GM23338 (cell line): ENCODE data around the gene CEP78. TPM values are rescaled to one million over a fixed set of nuclear protein-coding genes. Genes with fewer than 3 reads are reported as not detected.

Experiments
- ATAC-seq: fragments of 200-7000 bp; cut with Tn5 transposase; 3 replicates; pipeline ENCODE4 v1.9.1; 2020
- DNase-seq: peaks from one replicate; pipeline ENCODE4 v3.0.0-alpha.2; 2015; ENCODE audit warnings: low spot score
- H2AFZ ChIP-seq: fragments of 200-600 bp; sonication (generic); 2 replicates; pipeline ENCODE4 v1.8.0; 2016; ENCODE audit warnings: antibody characterized with exemption, mild to moderate bottlenecking, moderate library complexity
- H3F3A ChIP-seq: fragments of 200-600 bp; sonication (generic); replicated peaks from 2 replicates; pipeline ENCODE4 v1.8.0; 2017; ENCODE audit warnings: antibody characterized with exemption, mixed run types, low read depth
- H3K27ac ChIP-seq: fragments of 200-600 bp; sonication (generic); 2 replicates; pipeline ENCODE4 v1.6.1; 2016; ENCODE audit warnings: low read depth
- H3K27me3 ChIP-seq: fragments of 200-600 bp; sonication (generic); 2 replicates; pipeline ENCODE4 v1.8.0; 2016; ENCODE audit warnings: mild to moderate bottlenecking, mixed run types, moderate library complexity; ENCODE audit not compliant: insufficient read depth
- H3K36me3 ChIP-seq: fragments of 200-600 bp; sonication (generic); 2 replicates; pipeline ENCODE4 v1.8.0; 2016; ENCODE audit warnings: mild to moderate bottlenecking; ENCODE audit not compliant: insufficient read depth
- H3K4me1 ChIP-seq: fragments of 200-600 bp; sonication (generic); 2 replicates; pipeline ENCODE4 v1.8.0; 2016; ENCODE audit warnings: mild to moderate bottlenecking, moderate library complexity; ENCODE audit not compliant: insufficient read depth
- H3K4me2 ChIP-seq: fragments of 200-600 bp; sonication (generic); 2 replicates; pipeline ENCODE4 v1.7.1; 2017; ENCODE audit warnings: mixed run types
- H3K4me3 ChIP-seq: fragments of 200-600 bp; sonication (generic); 2 replicates; pipeline ENCODE4 v1.6.1; 2016; ENCODE audit warnings: mixed run types
- H3K79me2 ChIP-seq: fragments of 200-600 bp; sonication (generic); replicated peaks from 2 replicates; pipeline ENCODE4 v1.8.0; 2017; ENCODE audit warnings: mild to moderate bottlenecking; ENCODE audit not compliant: insufficient read depth
- H3K9me2 ChIP-seq: fragments of 200-600 bp; sonication (generic); 2 replicates; pipeline ENCODE4 v1.8.0; 2017; ENCODE audit not compliant: insufficient read depth
- H4K20me1 ChIP-seq: fragments of 200-600 bp; sonication (generic); replicated peaks from 2 replicates; pipeline ENCODE4 v1.8.0; 2017; ENCODE audit warnings: mild to moderate bottlenecking; ENCODE audit not compliant: insufficient read depth
- H3K27ac Mint-ChIP-seq: 2 replicates; pipeline ENCODE4 v1.8.0; 2020; ENCODE audit warnings: inconsistent platforms, mild to moderate bottlenecking, moderate library complexity, mixed read lengths
- H3K27me3 Mint-ChIP-seq: 3 replicates; pipeline ENCODE4 v1.8.0; 2022; ENCODE audit warnings: low read depth, mild to moderate bottlenecking, moderate library complexity, mixed read lengths, inconsistent platforms; ENCODE audit not compliant: insufficient read depth, poor library complexity
- H3K36me3 Mint-ChIP-seq: 3 replicates; pipeline ENCODE4 v1.8.0; 2021; ENCODE audit warnings: low read depth, mild to moderate bottlenecking, inconsistent platforms, moderate library complexity, mixed read lengths
- H3K4me1 Mint-ChIP-seq: 3 replicates; pipeline ENCODE4 v1.8.0; 2020; ENCODE audit warnings: mild to moderate bottlenecking, inconsistent platforms, mixed read lengths
- H3K4me3 Mint-ChIP-seq: 3 replicates; pipeline ENCODE4 v1.8.0; 2021; ENCODE audit warnings: moderate library complexity, mild to moderate bottlenecking, inconsistent platforms, mixed read lengths
- H3K9me3 Mint-ChIP-seq: 3 replicates; pipeline ENCODE4 v1.8.0; 2020; ENCODE audit warnings: moderate library complexity, mild to moderate bottlenecking, inconsistent platforms, mixed read lengths
- EZH2phosphoT487 ChIP-seq: fragments of 200-600 bp; sonication (generic); IDR thresholded peaks from one replicate; pipeline ENCODE4 v1.8.1; 2018; ENCODE audit warnings: antibody characterized with exemption; ENCODE audit not compliant: unreplicated experiment
- JUNB ChIP-seq: IDR thresholded peaks from one replicate; pipeline ENCODE4 v1.6.1; 2016; ENCODE audit warnings: antibody characterized with exemption; ENCODE audit not compliant: unreplicated experiment
- NANOG ChIP-seq: IDR thresholded peaks from 2 replicates; pipeline ENCODE4 v1.6.1; 2016; ENCODE audit warnings: antibody characterized with exemption, borderline replicate concordance
- POLR2AphosphoS5 ChIP-seq: IDR thresholded peaks from 2 replicates; pipeline ENCODE4 v1.6.1; 2016; ENCODE audit warnings: antibody characterized with exemption, low read depth
- REST ChIP-seq: IDR thresholded peaks from one replicate; pipeline ENCODE4 v1.6.1; 2018; ENCODE audit warnings: antibody characterized with exemption; ENCODE audit not compliant: unreplicated experiment
- STAT1 ChIP-seq: IDR thresholded peaks from one replicate; pipeline ENCODE4 v1.6.1; 2016; ENCODE audit warnings: antibody characterized with exemption; ENCODE audit not compliant: unreplicated experiment
- ZNF114 ChIP-seq: fragments of 250-450 bp; sonication (Bioruptor Pico); IDR thresholded peaks from 2 replicates; pipeline ENCODE4 v1.5.0; 2020; ENCODE audit warnings: mild to moderate bottlenecking, moderate library complexity
- ZNF331 ChIP-seq: fragments of 250-450 bp; sonication (Bioruptor Pico); IDR thresholded peaks from 2 replicates; pipeline ENCODE4 v1.5.0; 2020; ENCODE audit warnings: low read depth, mild to moderate bottlenecking, moderate library complexity
- polyA plus RNA-seq: library from polyadenylated mRNA; unstranded; fragments of >200 nt; fragmentation: Nextera tagmentation; extraction: Ambion mirVana; gene quantifications from 2 replicates; pipeline ENCODE4 v1.2.1, GENCODE V29; 2016
- total RNA-seq: library from RNA; depleted of rRNA; stranded (reverse); fragments of >200 nt; shearing (Covaris generic); gene quantifications from 2 replicates; pipeline ENCODE4 v1.2.3, GENCODE V29; 2014
- TF ChIP-seq, protein P1 (sequence below): IDR thresholded peaks from 2 replicates; pipeline ENCODE4 v1.6.1; 2016; ENCODE audit warnings: antibody characterized with exemption
- TF ChIP-seq, protein P2 (sequence below): fragments of 250-450 bp; sonication (Bioruptor Pico); IDR thresholded peaks from 2 replicates; pipeline ENCODE4 v1.5.0; 2020; ENCODE audit warnings: mild to moderate bottlenecking, moderate library complexity

The CEP78 gene
- total and polyA plus RNA-seq, 2 experiments from 2014 or later, result 19.9 to 48.3 TPM

DNA sequence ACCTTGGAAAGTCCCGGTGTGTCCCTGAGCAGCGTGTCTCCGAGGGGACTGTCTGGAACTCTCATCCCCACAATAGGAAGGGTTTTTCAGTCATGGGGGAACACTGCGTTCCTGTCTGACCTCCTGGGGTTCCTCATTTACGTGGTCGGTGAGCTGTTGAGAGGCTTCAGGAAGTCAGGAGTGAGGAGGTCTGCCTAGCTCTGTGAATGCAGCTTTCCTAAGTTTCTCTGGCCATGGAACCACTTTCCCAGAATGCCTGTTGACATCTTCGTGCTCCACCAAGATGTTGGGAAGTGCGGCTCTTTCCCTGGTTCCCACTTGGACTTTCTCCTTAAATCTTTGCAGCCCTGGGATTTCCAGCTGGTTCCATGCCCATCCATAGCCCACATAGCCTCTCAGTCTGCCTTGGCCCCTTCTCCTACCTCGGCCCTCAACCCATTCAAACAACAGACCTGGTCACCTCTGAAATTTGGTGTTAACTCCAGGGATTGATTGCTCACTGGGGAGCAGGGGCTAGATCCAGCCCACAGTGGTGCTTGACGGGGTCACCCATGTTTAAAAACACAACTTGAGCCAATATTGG, 88.3 kb downstream of the CEP78 start:
- Histone ChIP-seq H3F3A (peaks cover 61% of the 10 kb centered on the region), H3K27me3 (no peaks in the 10 kb centered on the region), H3K36me3 (peaks cover 66% of the 10 kb centered on the region), H3K27ac (peak overlapping the region; percentile 75; the same call in 1 of the 2 replicates), H2AFZ (no peak overlapping the region), H3K4me3 (no peak overlapping the region), H4K20me1 (peaks cover 66% of the 10 kb centered on the region), H3K4me1 (peaks cover 8% of the 10 kb centered on the region; the same call in 1 of the 2 replicates), H3K9me2 (no peaks in the 10 kb centered on the region; the same call in 1 of the 2 replicates), H3K4me2 (no peak overlapping the region), H3K79me2 (peaks cover 65% of the 10 kb centered on the region)
- H3K27ac Mint-ChIP-seq, result peak overlapping the region; percentile 88
- H3K36me3 Mint-ChIP-seq, result peaks cover 98% of the 10 kb centered on the region
- peaks cover 35% of the 10 kb centered on the region for H3K4me1 Mint-ChIP-seq
- no peak for TF ChIP-seq ZNF331 (CRISPR knock-in tag)
- no peak for TF ChIP-seq JUNB
- peak; percentile 55 for TF ChIP-seq POLR2AphosphoS5
- TF ChIP-seq, protein P1, sequence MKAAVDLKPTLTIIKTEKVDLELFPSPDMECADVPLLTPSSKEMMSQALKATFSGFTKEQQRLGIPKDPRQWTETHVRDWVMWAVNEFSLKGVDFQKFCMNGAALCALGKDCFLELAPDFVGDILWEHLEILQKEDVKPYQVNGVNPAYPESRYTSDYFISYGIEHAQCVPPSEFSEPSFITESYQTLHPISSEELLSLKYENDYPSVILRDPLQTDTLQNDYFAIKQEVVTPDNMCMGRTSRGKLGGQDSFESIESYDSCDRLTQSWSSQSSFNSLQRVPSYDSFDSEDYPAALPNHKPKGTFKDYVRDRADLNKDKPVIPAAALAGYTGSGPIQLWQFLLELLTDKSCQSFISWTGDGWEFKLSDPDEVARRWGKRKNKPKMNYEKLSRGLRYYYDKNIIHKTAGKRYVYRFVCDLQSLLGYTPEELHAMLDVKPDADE, result no peak
- TF ChIP-seq NANOG, result no peak
- ATAC-seq, result peak; percentile 21; the same call in 2 of the 3 replicates
- H3K4me3 Mint-ChIP-seq, result peak overlapping the region; percentile 18; the same call in 1 of the 3 replicates
- no peak for DNase-seq
- H3K9me3 Mint-ChIP-seq, result no peaks in the 10 kb centered on the region
- H3K27me3 Mint-ChIP-seq, result peaks cover 10% of the 10 kb centered on the region

DNA sequence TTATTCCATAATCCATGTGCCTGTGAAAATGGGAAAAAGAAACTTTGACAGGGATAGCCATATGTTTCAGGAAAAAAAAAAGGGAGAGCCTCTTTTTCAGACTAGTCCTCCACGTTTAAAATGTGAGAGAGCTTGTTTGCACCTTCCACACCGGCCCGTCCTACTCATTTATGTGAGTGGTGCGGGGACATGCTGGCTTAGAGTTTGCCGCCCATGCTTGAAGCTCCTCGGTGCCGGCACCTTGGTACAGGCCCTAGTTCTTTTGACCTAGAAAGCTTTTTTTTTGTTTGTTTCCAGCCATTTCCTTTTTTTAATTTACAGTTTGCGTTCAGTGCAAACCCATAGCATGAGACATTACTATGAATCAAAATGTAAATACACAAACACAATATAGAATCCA, 88.8 kb downstream of the CEP78 start:
- no peaks in the 10 kb centered on the region for H3K9me3 Mint-ChIP-seq
- peak overlapping the region; percentile 75 for H3K27ac ChIP-seq
- TF ChIP-seq POLR2AphosphoS5 (no peak), STAT1 (no peak), ZNF331 (CRISPR knock-in tag) (no peak), REST (no peak), ZNF114 (no peak), EZH2phosphoT487 (no peak)
- TF ChIP-seq, protein P2, sequence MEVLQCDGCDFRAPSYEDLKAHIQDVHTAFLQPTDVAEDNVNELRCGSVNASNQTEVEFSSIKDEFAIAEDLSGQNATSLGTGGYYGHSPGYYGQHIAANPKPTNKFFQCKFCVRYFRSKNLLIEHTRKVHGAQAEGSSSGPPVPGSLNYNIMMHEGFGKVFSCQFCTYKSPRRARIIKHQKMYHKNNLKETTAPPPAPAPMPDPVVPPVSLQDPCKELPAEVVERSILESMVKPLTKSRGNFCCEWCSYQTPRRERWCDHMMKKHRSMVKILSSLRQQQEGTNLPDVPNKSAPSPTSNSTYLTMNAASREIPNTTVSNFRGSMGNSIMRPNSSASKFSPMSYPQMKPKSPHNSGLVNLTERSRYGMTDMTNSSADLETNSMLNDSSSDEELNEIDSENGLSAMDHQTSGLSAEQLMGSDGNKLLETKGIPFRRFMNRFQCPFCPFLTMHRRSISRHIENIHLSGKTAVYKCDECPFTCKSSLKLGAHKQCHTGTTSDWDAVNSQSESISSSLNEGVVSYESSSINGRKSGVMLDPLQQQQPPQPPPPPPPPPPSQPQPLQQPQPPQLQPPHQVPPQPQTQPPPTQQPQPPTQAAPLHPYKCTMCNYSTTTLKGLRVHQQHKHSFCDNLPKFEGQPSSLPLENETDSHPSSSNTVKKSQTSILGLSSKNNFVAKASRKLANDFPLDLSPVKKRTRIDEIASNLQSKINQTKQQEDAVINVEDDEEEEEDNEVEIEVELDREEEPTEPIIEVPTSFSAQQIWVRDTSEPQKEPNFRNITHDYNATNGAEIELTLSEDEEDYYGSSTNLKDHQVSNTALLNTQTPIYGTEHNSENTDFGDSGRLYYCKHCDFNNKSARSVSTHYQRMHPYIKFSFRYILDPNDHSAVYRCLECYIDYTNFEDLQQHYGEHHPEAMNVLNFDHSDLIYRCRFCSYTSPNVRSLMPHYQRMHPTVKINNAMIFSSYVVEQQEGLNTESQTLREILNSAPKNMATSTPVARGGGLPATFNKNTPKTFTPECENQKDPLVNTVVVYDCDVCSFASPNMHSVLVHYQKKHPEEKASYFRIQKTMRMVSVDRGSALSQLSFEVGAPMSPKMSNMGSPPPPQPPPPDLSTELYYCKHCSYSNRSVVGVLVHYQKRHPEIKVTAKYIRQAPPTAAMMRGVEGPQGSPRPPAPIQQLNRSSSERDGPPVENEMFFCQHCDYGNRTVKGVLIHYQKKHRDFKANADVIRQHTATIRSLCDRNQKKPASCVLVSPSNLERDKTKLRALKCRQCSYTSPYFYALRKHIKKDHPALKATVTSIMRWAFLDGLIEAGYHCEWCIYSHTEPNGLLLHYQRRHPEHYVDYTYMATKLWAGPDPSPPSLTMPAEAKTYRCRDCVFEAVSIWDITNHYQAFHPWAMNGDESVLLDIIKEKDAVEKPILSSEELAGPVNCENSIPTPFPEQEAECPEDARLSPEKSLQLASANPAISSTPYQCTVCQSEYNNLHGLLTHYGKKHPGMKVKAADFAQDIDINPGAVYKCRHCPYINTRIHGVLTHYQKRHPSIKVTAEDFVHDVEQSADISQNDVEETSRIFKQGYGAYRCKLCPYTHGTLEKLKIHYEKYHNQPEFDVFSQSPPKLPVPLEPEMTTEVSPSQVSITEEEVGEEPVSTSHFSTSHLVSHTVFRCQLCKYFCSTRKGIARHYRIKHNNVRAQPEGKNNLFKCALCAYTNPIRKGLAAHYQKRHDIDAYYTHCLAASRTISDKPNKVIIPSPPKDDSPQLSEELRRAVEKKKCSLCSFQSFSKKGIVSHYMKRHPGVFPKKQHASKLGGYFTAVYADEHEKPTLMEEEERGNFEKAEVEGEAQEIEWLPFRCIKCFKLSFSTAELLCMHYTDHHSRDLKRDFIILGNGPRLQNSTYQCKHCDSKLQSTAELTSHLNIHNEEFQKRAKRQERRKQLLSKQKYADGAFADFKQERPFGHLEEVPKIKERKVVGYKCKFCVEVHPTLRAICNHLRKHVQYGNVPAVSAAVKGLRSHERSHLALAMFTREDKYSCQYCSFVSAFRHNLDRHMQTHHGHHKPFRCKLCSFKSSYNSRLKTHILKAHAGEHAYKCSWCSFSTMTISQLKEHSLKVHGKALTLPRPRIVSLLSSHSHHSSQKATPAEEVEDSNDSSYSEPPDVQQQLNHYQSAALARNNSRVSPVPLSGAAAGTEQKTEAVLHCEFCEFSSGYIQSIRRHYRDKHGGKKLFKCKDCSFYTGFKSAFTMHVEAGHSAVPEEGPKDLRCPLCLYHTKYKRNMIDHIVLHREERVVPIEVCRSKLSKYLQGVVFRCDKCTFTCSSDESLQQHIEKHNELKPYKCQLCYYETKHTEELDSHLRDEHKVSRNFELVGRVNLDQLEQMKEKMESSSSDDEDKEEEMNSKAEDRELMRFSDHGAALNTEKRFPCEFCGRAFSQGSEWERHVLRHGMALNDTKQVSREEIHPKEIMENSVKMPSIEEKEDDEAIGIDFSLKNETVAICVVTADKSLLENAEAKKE (CRISPR knock-in tag), result no peak

More for the DNA sequence above, 88.8 kb downstream of the CEP78 start:
- Histone ChIP-seq H3K27me3 (no peaks in the 10 kb centered on the region), H4K20me1 (peaks cover 62% of the 10 kb centered on the region), H3K4me3 (no peak overlapping the region), H3K4me2 (no peak overlapping the region), H3K9me2 (no peaks in the 10 kb centered on the region; the same call in 1 of the 2 replicates), H3K4me1 (peaks cover 10% of the 10 kb centered on the region; the same call in 1 of the 2 replicates), H2AFZ (no peak overlapping the region), H3K36me3 (peaks cover 64% of the 10 kb centered on the region), H3F3A (peaks cover 64% of the 10 kb centered on the region), H3K79me2 (peaks cover 64% of the 10 kb centered on the region)
- Mint-ChIP-seq H3K27ac (peak overlapping the region; percentile 88; the same call in 1 of the 2 replicates), H3K27me3 (peaks cover 6% of the 10 kb centered on the region), H3K36me3 (peaks cover 98% of the 10 kb centered on the region), H3K4me3 (no peak overlapping the region), H3K4me1 (peaks cover 36% of the 10 kb centered on the region)
- DNase-seq (no peak), ATAC-seq (no peak)
